ENCODE data around the gene SEZ6L.

DNA sequence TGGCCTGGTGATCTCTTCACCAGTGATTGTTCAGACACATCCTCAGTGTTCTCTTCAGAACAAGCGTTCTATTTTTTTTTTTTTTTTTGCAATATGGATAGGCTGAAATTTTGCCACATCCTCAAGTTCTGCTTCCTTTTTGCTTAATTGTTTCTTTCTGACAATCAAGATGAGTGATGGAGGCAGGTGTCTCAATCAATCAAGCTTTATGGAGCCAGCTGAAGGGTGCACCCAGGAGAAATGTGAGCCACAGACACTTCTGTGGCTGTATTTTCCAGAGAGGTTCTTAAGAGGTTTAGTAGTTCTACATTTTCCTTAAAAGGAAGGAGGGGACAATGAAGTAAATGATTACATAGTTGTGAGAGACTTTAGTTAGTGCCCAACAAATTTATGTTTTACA, 215.9 kb downstream of the SEZ6L start:
- TF ChIP-seq GATA3 (IDR thresholded peaks at IDR 0.05; ENCODE audit: low read depth, low read length) = no peak
- no peak for TF ChIP-seq GATA2 (IDR thresholded peaks at IDR 0.05; ENCODE audit: low read depth, low read length)

Data from SH-SY5Y (cell line).